GM19452 (cell line): ENCODE results near the gene RBMXL2.

Experiments used
- ATAC-seq: cut with Tn5 transposase; IDR thresholded peaks from one replicate; pipeline ENCODE4 v1.9.1; 2021; ENCODE audit not compliant: unreplicated experiment

RBMXL2 gene

GRCh38 chr11:7088921-7089320, at the start of gene RBMXL2:
Gene RBMXL2, plus strand, starts transcription at chr11:7088998. Its CDS starts 123 bp downstream, at chr11:7089121.
- no peak for ATAC-seq

GRCh38 chr11:7046474-7047175, 42.2 kb upstream of the RBMXL2 start:
- ATAC-seq = no peak

DNA sequence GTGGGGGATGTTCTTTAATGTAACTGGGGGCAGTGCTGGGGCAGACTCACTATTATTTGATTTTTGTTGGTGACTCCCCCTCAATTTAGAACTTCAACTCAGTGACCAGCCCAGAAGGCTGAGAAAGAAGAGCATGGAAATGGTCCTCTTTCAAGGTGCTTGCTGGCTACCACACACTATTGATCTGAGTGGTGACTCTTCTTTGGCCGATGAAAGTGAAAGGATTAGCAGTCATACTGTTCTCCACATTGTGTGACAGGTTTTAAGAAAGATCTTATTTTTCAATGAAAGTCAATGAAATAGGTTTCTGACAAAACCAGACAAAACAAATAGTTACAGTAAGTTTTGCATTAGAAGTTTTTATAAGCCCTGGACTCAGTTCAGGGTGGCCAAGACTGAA, 38.6 kb upstream of the RBMXL2 start:
- ATAC-seq = no peak

DNA sequence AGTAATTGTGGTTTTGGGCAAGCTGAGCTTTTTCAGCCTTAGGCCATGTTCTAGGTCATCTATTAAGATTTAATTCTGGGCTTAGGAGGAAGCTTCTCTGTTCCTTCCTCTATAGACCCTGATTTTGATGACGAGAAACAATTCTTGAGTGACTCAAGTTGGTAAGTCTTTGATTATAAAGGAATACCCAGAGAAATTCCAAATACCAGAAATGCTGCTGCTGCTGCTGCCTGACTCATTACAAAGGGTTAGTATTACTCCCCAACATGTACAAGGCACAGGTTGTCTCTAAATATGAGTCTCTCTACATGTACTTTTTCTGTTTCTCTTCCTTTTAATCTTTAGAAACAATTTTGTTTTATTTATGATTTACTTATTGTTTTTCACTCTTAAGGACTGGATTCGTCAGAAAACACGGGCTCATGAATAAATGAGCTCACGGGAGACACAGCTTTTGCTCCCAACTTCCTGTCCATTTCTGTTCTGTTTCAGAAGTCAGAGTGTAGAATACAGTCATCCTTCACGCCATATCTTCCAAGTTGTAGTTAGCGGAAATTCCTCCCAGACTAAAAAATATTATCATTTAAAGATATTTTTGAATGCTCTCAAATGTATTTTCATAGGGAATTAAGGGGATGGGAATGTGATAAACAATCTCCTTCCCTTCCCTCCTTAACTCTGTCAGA, 31.8 kb upstream of the RBMXL2 start:
- no peak for ATAC-seq

GRCh38 chr11:7057641-7058040, 31.2 kb upstream of the RBMXL2 start:
- no peak for ATAC-seq

DNA sequence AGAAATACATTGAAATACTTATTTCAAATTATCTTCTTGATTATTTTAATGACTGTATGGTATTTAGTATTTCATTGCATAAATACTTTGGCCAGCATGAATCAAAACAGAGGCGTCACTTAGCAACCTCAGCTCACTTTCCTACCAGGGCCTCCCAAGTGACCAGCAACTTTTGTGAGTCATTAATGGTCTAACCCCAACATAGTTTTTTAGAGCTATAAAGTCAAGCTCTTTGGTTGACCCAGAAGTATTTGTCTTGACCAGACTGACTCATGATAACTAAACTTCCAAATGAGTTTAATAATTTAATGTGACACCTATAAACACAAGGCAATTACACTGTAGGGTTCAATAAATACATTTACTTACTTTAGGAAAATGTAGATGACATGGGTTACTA, 27.9 kb upstream of the RBMXL2 start:
- no peak for ATAC-seq

DNA sequence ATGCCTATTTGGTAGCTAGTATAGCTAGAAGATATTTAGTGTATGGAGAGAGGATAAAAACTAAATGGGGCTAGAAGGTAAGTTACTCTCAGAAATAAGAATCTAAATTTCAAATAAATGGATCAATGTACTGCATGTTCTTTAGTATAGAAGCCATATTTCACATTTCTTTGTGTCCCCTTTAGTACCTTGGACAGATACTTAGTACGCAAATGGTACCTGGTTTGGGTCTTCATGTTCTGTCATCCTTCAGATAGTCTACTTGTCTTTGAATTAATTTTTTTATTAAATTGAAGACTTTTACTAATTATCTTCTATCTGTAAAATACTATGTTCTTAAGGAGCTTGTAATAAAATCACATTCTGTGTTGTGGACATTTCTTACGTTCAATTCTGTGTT, 26.3 kb upstream of the RBMXL2 start:
- no peak for ATAC-seq

- no peak for ATAC-seq
Observed at GRCh38 chr11:7072401-7073028, 16.3 kb upstream of the RBMXL2 start.

GRCh38 chr11:7077101-7077500, 11.7 kb upstream of the RBMXL2 start:
- no peak for ATAC-seq

DNA sequence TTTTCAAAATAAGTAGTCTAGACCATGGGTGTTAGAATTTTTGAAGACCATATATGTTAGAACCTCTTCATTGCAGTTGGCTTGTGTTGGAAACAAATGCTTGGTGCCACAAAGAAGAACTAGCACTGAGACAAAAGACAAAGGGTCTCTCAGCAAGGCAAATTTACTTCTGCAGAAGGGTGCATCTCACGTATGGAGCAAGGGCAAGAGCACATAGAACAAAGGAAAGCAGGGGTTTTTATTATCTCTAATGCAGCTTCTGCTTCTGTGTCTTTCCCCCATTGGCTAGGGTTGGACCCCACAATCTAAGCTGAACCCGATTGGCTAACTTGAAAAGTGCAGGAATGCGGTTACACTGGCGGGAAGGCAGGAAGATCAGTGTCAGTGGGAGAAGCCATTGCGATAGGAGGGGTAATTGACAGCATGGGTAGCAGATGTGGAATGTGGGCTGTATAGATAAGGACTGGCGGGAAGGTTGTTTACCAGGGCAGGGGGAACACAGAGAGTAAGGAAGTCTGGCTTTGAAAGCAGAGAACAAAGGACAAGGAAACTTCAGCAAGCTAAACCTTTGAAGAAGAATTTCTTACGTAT, 9.2 kb upstream of the RBMXL2 start:
- ATAC-seq = no peak

DNA sequence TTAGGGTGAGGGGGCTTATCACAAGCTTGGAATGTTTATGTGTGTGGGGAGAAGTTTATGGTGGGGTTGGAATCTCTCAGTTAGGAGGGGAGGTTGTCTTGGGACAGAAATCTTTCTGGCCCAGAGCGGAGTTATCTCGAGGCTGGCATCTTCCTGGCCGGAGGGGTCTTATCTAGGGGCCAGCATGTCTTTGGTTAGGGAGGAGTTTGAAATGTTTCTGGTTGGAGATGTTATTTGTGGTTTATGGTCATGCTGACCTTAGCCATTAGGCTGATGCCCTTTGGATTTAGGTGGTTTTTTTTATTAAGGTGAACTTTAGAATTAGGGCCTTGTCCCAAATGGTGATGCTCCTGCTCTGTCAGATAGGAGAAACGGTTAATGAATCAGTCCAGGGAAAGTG, 7.9 kb upstream of the RBMXL2 start:
- no peak for ATAC-seq

DNA sequence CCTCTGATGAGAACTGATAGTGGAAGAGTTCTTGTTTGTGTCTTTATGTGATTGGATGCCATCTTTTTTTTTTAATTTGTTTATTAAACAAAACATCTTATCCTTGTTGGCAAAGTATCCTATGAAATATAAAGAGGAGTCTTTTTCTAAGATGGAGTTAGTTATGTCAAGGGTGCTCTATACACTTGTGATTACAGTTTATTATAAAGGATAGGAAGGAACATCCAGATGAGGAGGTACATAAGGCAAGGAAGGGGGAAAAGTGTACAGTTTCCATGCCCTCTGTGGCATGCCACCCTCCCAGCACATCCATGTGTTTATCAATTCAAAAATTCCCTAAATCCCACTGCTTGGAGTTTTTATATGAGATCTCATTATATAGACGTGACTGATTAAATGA, 7.4 kb upstream of the RBMXL2 start:
- ATAC-seq = no peak

- ATAC-seq = no peak
Observed at GRCh38 chr11:7089328-7090251, 792 bp downstream of the RBMXL2 start.

GRCh38 chr11:7098235-7098832, 9.5 kb downstream of the RBMXL2 start:
- no peak for ATAC-seq

DNA sequence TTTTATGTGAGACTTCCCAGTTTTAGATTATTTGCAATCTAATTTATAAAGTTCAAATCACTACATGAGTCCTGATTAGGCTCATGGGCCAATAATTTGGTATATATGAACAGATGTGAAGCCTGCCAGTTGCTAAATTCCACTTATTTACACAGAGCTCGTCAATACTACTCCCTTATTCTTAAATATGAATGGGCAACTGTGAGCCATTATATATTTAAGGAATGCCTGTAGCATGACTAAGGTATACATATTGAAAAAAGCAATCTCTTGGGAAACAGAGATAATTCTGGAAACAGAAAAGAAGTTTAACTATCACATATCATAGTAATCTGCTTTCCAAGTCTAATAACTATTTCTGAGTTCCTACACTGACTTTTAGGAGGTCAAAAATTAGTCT, 27.0 kb downstream of the RBMXL2 start:
- ATAC-seq = no peak

DNA sequence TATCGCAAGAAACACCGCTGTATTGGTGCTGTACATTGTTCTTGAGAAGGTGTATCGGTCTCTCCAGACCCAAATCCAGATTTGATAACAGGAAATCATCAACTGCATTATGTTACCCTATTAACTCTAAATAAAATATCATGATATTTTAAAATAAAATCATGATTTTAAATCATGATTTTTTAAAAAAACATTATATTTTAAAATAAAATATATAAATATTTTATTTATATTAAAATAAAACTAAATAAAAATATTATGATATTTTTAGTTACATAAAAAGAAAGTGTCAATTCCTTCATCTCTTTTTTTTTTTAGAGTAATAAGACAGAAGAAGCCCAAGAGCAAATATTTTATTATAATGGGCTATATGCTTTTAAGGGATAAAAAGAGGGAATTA, 27.6 kb downstream of the RBMXL2 start:
- ATAC-seq = no peak

GRCh38 chr11:7138051-7138450, 49.3 kb downstream of the RBMXL2 start:
- no peak for ATAC-seq
